Ishikawa (cell line): ENCODE results near the gene ZNF672.
A peak's percentile ranks its signal among the peaks of the same experiment; 100 is the strongest.

Source experiments
- CEBPB ChIP-seq: IDR thresholded peaks from 2 replicates; pipeline ENCODE4 v1.6.1; 2012
- CREB1 ChIP-seq: IDR thresholded peaks from 2 replicates; pipeline ENCODE4 v1.6.1; 2012; ENCODE audit warnings: low read depth
- EGR1 ChIP-seq: IDR thresholded peaks from 2 replicates; pipeline ENCODE4 v1.6.1; 2012
- EP300 ChIP-seq: IDR thresholded peaks from 2 replicates; pipeline ENCODE4 v1.6.1; 2012; ENCODE audit warnings: borderline replicate concordance
- FOXM1 ChIP-seq: IDR thresholded peaks from 2 replicates; pipeline ENCODE4 v1.6.1; 2012; ENCODE audit warnings: low read depth, borderline replicate concordance
- NFIC ChIP-seq: IDR thresholded peaks from 2 replicates; pipeline ENCODE4 v1.6.1; 2012
- RAD21 ChIP-seq: IDR thresholded peaks from 2 replicates; pipeline ENCODE4 v1.6.1; 2012; ENCODE audit warnings: low read depth
- REST ChIP-seq: IDR thresholded peaks from 2 replicates; pipeline ENCODE4 v1.6.1; 2012; ENCODE audit warnings: low read depth, mild to moderate bottlenecking
- TAF1 ChIP-seq: IDR thresholded peaks from 2 replicates; pipeline ENCODE4 v1.6.1; 2012; ENCODE audit warnings: low read depth, mild to moderate bottlenecking
- TCF12 ChIP-seq: IDR thresholded peaks from 2 replicates; pipeline ENCODE4 v1.6.1; 2012; ENCODE audit warnings: low read depth
- TEAD4 ChIP-seq: IDR thresholded peaks from 2 replicates; pipeline ENCODE4 v1.6.1; 2012
- USF1 ChIP-seq: IDR thresholded peaks from 2 replicates; pipeline ENCODE4 v1.6.1; 2012
- YY1 ChIP-seq: IDR thresholded peaks from 2 replicates; pipeline ENCODE4 v1.6.1; 2012; ENCODE audit warnings: low read depth
- ZBTB7A ChIP-seq: IDR thresholded peaks from 2 replicates; pipeline ENCODE4 v1.6.1; 2012; ENCODE audit warnings: low read depth
- TF ChIP-seq, protein P1 (sequence below): IDR thresholded peaks from 2 replicates; pipeline ENCODE4 v1.6.1; 2012

ZNF672 gene

GRCh38 chr1:248828845-248829244 is 9.2 kb upstream of the ZNF672 start:
- no peak for TF ChIP-seq NFIC
- TF ChIP-seq FOXM1 = no peak
- TF ChIP-seq, protein P1, sequence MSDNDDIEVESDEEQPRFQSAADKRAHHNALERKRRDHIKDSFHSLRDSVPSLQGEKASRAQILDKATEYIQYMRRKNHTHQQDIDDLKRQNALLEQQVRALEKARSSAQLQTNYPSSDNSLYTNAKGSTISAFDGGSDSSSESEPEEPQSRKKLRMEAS = no peak

- TF ChIP-seq REST (no peak), NFIC (no peak), TEAD4 (no peak)
Measured at GRCh38 chr1:248831842-248832241, 6.2 kb upstream of the ZNF672 start.

- TF ChIP-seq, protein P1 = no peak
- TF ChIP-seq CEBPB = no peak
- no peak for TF ChIP-seq TAF1
- no peak for TF ChIP-seq CREB1
- TF ChIP-seq REST = no peak
- no peak for TF ChIP-seq TEAD4
- TF ChIP-seq USF1 = no peak
- no peak for TF ChIP-seq TCF12
- TF ChIP-seq RAD21 = no peak
- no peak for TF ChIP-seq NFIC
- TF ChIP-seq FOXM1 = no peak
- TF ChIP-seq YY1 = no peak
- TF ChIP-seq ZBTB7A = no peak
- no peak for TF ChIP-seq EGR1
- no peak for TF ChIP-seq EP300
Measured at GRCh38 chr1:248834343-248834940, 3.6 kb upstream of the ZNF672 start.

GRCh38 chr1:248837045-248837780 is 811 bp upstream of the ZNF672 start:
- no peak for TF ChIP-seq TEAD4
- TF ChIP-seq NFIC = no peak
- TF ChIP-seq TAF1 = no peak
- no peak for TF ChIP-seq CEBPB
- TF ChIP-seq FOXM1 = no peak
- TF ChIP-seq REST = no peak

DNA sequence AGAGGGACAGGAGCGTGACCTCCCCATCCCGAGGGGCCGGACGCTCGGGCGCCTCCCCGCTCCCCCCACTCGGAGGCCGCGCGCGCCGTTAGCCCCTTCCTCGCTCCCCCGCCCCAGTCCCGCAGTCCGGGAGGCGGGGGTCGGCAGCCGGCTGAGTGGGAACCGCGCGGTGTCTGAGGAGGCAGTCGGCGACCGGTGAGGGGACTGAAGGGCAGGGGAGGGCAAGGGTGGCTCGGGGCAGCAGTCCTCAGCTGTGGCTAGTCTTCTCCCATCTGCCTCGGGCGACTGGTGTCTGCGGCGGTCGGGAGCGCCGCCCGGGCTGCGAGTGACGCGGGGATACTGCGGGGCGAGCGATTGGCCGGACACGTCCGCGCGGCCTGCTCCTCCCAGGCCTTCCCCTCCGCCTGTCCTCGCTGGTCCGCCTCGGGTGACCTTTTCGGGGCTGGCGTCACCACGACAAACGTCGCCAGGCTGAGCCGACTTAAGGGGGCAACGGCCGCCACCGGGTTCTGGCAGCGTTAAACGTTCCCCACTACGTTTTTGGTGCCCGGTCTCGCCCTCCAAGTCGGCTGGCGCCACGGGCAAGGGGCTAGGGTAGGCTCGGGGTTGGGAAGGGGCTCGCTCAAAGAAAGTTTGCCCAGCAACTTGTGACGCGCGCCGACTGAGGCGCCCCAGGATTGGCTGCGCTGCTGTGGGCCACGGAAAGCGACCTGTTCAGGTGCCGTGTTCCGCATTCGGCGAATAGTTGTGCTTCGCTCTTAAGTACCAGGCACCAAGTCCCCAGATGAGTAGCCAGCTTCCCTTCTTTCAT is 538 bp downstream of the ZNF672 start:
- TF ChIP-seq TAF1 (peak; percentile 85), USF1 (no peak), ZBTB7A (peak; percentile 86), REST (no peak), EGR1 (no peak), TCF12 (peak; percentile 62), CEBPB (no peak), FOXM1 (peak; percentile 41; the same call in 1 of the 2 replicates), TEAD4 (peak; percentile 75), NFIC (no peak), CREB1 (peak; percentile 93), EP300 (peak; percentile 22; the same call in 1 of the 2 replicates), RAD21 (no peak), YY1 (no peak; the same call in none of the 2 replicates)
- TF ChIP-seq, protein P1 = peak; percentile 75; the same call in 1 of the 2 replicates
